Activated B cell treated with CpG ODN at 0.5 μM for 24 hours (primary cell): ENCODE measurements around the gene SAMD9. TPM values are rescaled to one million over a fixed set of nuclear protein-coding genes. Genes with fewer than 3 reads are reported as not detected.
A peak's percentile ranks its signal among the peaks of the same experiment; 100 is the strongest.
"Not testable (repeated sequence)": the region's sequence is repeated elsewhere in the genome, so short reads cannot be mapped to it uniquely, and the experiment has no call there.

ENCODE experiments used
- ATAC-seq: fragments of 200-7000 bp; cut with Tn5 transposase; one replicate; pipeline ENCODE4 v1.10.0; 2021; ENCODE audit warnings: low read depth, mild to moderate bottlenecking, moderate library complexity
- CTCF ChIA-PET: fragments of 350-600 bp; sonication (Branson Sonifier 250); formaldehyde crosslinking; loops from one replicate; lab custom pipeline; 2021; ENCODE audit warnings: antibody characterized with exemption; lab: Charles Lee
- POLR2A ChIA-PET: fragments of 350-600 bp; sonication (Branson Sonifier 250); formaldehyde crosslinking; loops from one replicate; lab custom pipeline; 2021; ENCODE audit warnings: antibody characterized with exemption; lab: Charles Lee
- DNase-seq: peaks from one replicate; pipeline ENCODE4 v3.0.0; 2022
- H3K27ac Mint-ChIP-seq: one replicate; pipeline ENCODE4 v1.8.0; 2020; ENCODE audit warnings: mixed read lengths
- H3K27me3 Mint-ChIP-seq: one replicate; pipeline ENCODE4 v1.8.0; 2021; ENCODE audit warnings: mixed read lengths
- H3K36me3 Mint-ChIP-seq: one replicate; pipeline ENCODE4 v1.8.0; 2021; ENCODE audit warnings: low read depth, mixed read lengths
- H3K4me1 Mint-ChIP-seq: one replicate; pipeline ENCODE4 v1.8.0; 2021; ENCODE audit warnings: mixed read lengths
- H3K4me3 Mint-ChIP-seq: one replicate; pipeline ENCODE4 v1.8.0; 2020; ENCODE audit warnings: mild to moderate bottlenecking, mixed read lengths
- H3K9me3 Mint-ChIP-seq: one replicate; pipeline ENCODE4 v1.8.0; 2020; ENCODE audit warnings: mixed read lengths
- CTCF ChIP-seq: fragments of 200-600 bp; IDR thresholded peaks from one replicate; pipeline ENCODE4 v1.8.0; 2022; ENCODE audit warnings: antibody characterized with exemption, mild to moderate bottlenecking
- intact Hi-C: fragments of 100-400 bp; cut with micrococcal nuclease; formaldehyde crosslinking; loops from one replicate; pipeline ENCODE4 v1.15.1; 2024
- total RNA-seq: library from RNA; stranded (reverse); gene quantifications from 2 replicates; pipeline ENCODE4 v1.2.3, GENCODE V29; 2022

Gene SAMD9
- total RNA-seq, 1 donor from 2014 or later = 26.3 TPM

- no peaks in the 10 kb centered on the region for H3K9me3 Mint-ChIP-seq
- no peak overlapping the region for H3K27ac Mint-ChIP-seq
- no peak for ATAC-seq
- no peaks in the 10 kb centered on the region for H3K36me3 Mint-ChIP-seq
- no peak for DNase-seq
- no peak overlapping the region for H3K4me3 Mint-ChIP-seq
- intact Hi-C loops = no loop called here
- POLR2A ChIA-PET = no interaction called here
- no peak for TF ChIP-seq CTCF
- H3K4me1 Mint-ChIP-seq = no peaks in the 10 kb centered on the region
- H3K27me3 Mint-ChIP-seq = peaks cover 4% of the 10 kb centered on the region
- CTCF ChIA-PET = no interaction called here
Measured at GRCh38 chr7:93060025-93060424, 57.8 kb downstream of the SAMD9 start.

GRCh38 chr7:93056621-93057020 is 61.2 kb downstream of the SAMD9 start:
- not testable (repeated sequence) for H3K36me3 Mint-ChIP-seq, H3K4me3 Mint-ChIP-seq, H3K27ac Mint-ChIP-seq, H3K9me3 Mint-ChIP-seq, H3K4me1 Mint-ChIP-seq, H3K27me3 Mint-ChIP-seq, DNase-seq, ATAC-seq
- ChIA-PET CTCF (interaction anchor here (1.0 to 1.3 kb wide), 2 partner anchors 435 to 437 kb away, joined by 3 to 4 read pairs; no protein-coding TSS in a partner anchor), POLR2A (interaction anchor here (0.6 kb wide), 1 partner anchor 26 kb away, joined by 4 read pairs; no protein-coding TSS in a partner anchor)
- intact Hi-C loops = loop anchor here (10.0 kb wide), 2 partner anchors 192 to 1222 kb away; no protein-coding TSS in a partner anchor

- ChIA-PET POLR2A (no interaction called here), CTCF (interaction anchor here (1.3 kb wide), 1 partner anchor 436 kb away, joined by 4 read pairs; no protein-coding TSS in a partner anchor)
- Mint-ChIP-seq H3K4me3 (no peak overlapping the region), H3K9me3 (no peaks in the 10 kb centered on the region), H3K27ac (no peak overlapping the region), H3K36me3 (no peaks in the 10 kb centered on the region), H3K27me3 (no peaks in the 10 kb centered on the region), H3K4me1 (peaks cover 6% of the 10 kb centered on the region)
- peak; percentile 74 for TF ChIP-seq CTCF
- DNase-seq = no peak
- intact Hi-C loops = loop anchor here (1.0 to 10.0 kb wide), 9 partner anchors 173 to 1221 kb away; no protein-coding TSS in a partner anchor
- peak; percentile 79 for ATAC-seq
Measured at GRCh38 chr7:93055543-93056107, 62.2 kb downstream of the SAMD9 start.

- Mint-ChIP-seq H3K27ac (no peak overlapping the region), H3K27me3 (no peaks in the 10 kb centered on the region), H3K4me1 (peaks cover 6% of the 10 kb centered on the region), H3K36me3 (no peaks in the 10 kb centered on the region), H3K9me3 (no peaks in the 10 kb centered on the region), H3K4me3 (no peak overlapping the region)
- intact Hi-C loops = loop anchor here (1.0 to 10.0 kb wide), 9 partner anchors 174 to 1220 kb away; no protein-coding TSS in a partner anchor
- no peak for TF ChIP-seq CTCF
- ChIA-PET POLR2A (interaction anchor here (0.6 kb wide), 1 partner anchor 222 kb away, joined by 3 read pairs; no protein-coding TSS in a partner anchor), CTCF (no interaction called here)
- ATAC-seq = no peak
- DNase-seq = no peak
Measured at GRCh38 chr7:93054975-93055374, 62.8 kb downstream of the SAMD9 start.

- ChIA-PET POLR2A (interaction anchor here (0.6 kb wide), 1 partner anchor 222 kb away, joined by 3 read pairs; no protein-coding TSS in a partner anchor), CTCF (no interaction called here)
- H3K27me3 Mint-ChIP-seq = no peaks in the 10 kb centered on the region
- DNase-seq (no peak), ATAC-seq (no peak)
- H3K36me3 Mint-ChIP-seq = no peaks in the 10 kb centered on the region
- H3K4me1 Mint-ChIP-seq = peaks cover 6% of the 10 kb centered on the region
- no peak for TF ChIP-seq CTCF
- H3K27ac Mint-ChIP-seq = no peak overlapping the region
- H3K9me3 Mint-ChIP-seq = no peaks in the 10 kb centered on the region
- intact Hi-C loops = loop anchor here (2.0 to 10.0 kb wide), 4 partner anchors 175 to 1219 kb away; no protein-coding TSS in a partner anchor
- H3K4me3 Mint-ChIP-seq = no peak overlapping the region
Measured at GRCh38 chr7:93053949-93054943, 63.5 kb downstream of the SAMD9 start.
